Adrenal gland (tissue), 12 donors: ENCODE data around the gene UBXN1. TPM values are rescaled to one million over a fixed set of nuclear protein-coding genes. Genes with fewer than 3 reads are reported as not detected.
"Not testable (repeated sequence)": the region's sequence is repeated elsewhere in the genome, so short reads cannot be mapped to it uniquely, and the experiment has no call there.

ENCODE experiments used
- DNase-seq, 7 donors: peaks; one replicate each; pipeline ENCODE4 v3.0.0-alpha.2; 2019 to 2020
- H3K27ac ChIP-seq, 5 donors: fragments of 200-600 bp; sonication (generic) in 4 of 5; 1 replicate in 3 of 5; 2 replicates in 2 of 5; pipeline versions ENCODE4 v1.5.1 to v1.8.0; 2016 to 2020; ENCODE audit warnings: mild to moderate bottlenecking in 1 of 5
- H3K27me3 ChIP-seq: fragments of 200-600 bp; 2 replicates; pipeline ENCODE4 v1.8.0; 2021
- H3K36me3 ChIP-seq, 2 donors: fragments of 200-600 bp; replicated peaks in 1 of 2; 1 replicate in 1 of 2; 2 replicates in 1 of 2; pipeline versions ENCODE4 v1.5.1 to v1.8.0; 2018 to 2022
- H3K4me1 ChIP-seq, 2 donors: fragments of 200-600 bp; replicated peaks in 1 of 2; 1 replicate in 1 of 2; 2 replicates in 1 of 2; pipeline versions ENCODE4 v1.5.1 to v1.8.0; 2018 to 2021
- H3K4me3 ChIP-seq, 4 donors: fragments of 200-600 bp; sonication (generic) in 3 of 4; one replicate each; pipeline ENCODE4 v1.5.1; 2016 to 2018
- H3K9me3 ChIP-seq, 3 donors: fragments of 200-600 bp; sonication (generic) in 1 of 3; replicated peaks in 1 of 3; 1 replicate in 2 of 3; 2 replicates in 1 of 3; pipeline versions ENCODE4 v1.5.1 to v1.8.0; 2016 to 2021
- POLR2A ChIP-seq, 2 donors: fragments of 450-650 bp; IDR thresholded peaks; one replicate each; pipeline ENCODE4 v1.6.1; 2017; ENCODE audit warnings: antibody characterized with exemption in 2 of 2, mild to moderate bottlenecking in 2 of 2, moderate library complexity in 1 of 2
- WGBS, 4 donors: extraction: QIAGEN DNeasy Blood & Tissue Kit in 2 of 4; methylation state at CpG; one replicate each; pipeline versions ENCODE4 v1.1.5 to v1.1.7; 2013 to 2017; 5-methylcytosine and 5-hydroxymethylcytosine counted together
- intact Hi-C, 2 donors: fragments of 100-400 bp; cut with DNase I; formaldehyde crosslinking; loops; one replicate each; pipeline versions ENCODE4 v1.14.1 to v1.15.0; 2022 to 2023
- polyA plus RNA-seq, 3 donors: library from polyadenylated mRNA; stranded (reverse); fragments of 200-250 nt in 2 of 3; fragments of 350-450 nt in 1 of 3; fragmentation: Illumina TruSeq in 1 of 3; extraction: RNeasy Lipid Tissue Mini Kit (QIAGEN cat#74804) in 1 of 3; gene quantifications; one replicate each; pipeline ENCODE4 v1.2.3, GENCODE V29; 2013 to 2014
- total RNA-seq, 9 donors: library from RNA; depleted of rRNA in 4 of 9; stranded (reverse); fragments of >200 nt in 4 of 9; fragments of 120-200 nt in 1 of 9; fragmentation: NEBNext Ultra II Directional in 1 of 9; extraction: Animal tissue kit (Norgen Biotek cat#: 25700) in 1 of 9; gene quantifications; one replicate each; pipeline versions ENCODE4 v1.1.0 to v1.2.4, GENCODE V29; 2013 to 2023
- TF ChIP-seq, protein P1 (sequence below), 6 experiments: fragments of 450-650 bp in 4 of 6; fragments of 200-600 bp in 2 of 6; sonication (generic) in 1 of 6; IDR thresholded peaks; 1 replicate in 5 of 6; 2 replicates in 1 of 6; pipeline versions ENCODE4 v1.5.1 to v1.8.0; 2016 to 2021; ENCODE audit warnings: antibody characterized with exemption in 6 of 6, mild to moderate bottlenecking in 2 of 6, moderate library complexity in 1 of 6
- donor health status: healthy with polysubstance abuse.
- donor health status: Bipolar disorder and iron deficiency.
- donor health status: DM: yes; HTN: yes; CAD: no.
- donor health status: DM: no; HTN: no; CAD: no.
- donor health status: DM: no; HTN: no; CAD: no.
- donor health status: DM: yes; HTN: yes; CAD: no.

Gene UBXN1
- total and polyA plus RNA-seq, 12 donors, result 81.3 to 308 (median 153) TPM

- no peak for DNase-seq
- Histone ChIP-seq H3K27ac (peak overlapping the region in 1 of 5 donors; percentile 91), H3K4me1 (peaks cover 14 to 31% of the 10 kb centered on the region in 2 donors), H3K4me3 (no peak overlapping the region), H3K27me3 (no peaks in the 10 kb centered on the region), H3K9me3 (no peaks in the 10 kb centered on the region), H3K36me3 (peaks cover 0 to 27% of the 10 kb centered on the region in 2 donors)
- WGBS, 4 donors, result 71 to 79% (median 74%) methylated on average over 15 of the region's 15 CpGs
- intact Hi-C loops, result no loop called here
- no peak for TF ChIP-seq POLR2A (IDR thresholded peaks at IDR 0.05)
- TF ChIP-seq, protein P1, sequence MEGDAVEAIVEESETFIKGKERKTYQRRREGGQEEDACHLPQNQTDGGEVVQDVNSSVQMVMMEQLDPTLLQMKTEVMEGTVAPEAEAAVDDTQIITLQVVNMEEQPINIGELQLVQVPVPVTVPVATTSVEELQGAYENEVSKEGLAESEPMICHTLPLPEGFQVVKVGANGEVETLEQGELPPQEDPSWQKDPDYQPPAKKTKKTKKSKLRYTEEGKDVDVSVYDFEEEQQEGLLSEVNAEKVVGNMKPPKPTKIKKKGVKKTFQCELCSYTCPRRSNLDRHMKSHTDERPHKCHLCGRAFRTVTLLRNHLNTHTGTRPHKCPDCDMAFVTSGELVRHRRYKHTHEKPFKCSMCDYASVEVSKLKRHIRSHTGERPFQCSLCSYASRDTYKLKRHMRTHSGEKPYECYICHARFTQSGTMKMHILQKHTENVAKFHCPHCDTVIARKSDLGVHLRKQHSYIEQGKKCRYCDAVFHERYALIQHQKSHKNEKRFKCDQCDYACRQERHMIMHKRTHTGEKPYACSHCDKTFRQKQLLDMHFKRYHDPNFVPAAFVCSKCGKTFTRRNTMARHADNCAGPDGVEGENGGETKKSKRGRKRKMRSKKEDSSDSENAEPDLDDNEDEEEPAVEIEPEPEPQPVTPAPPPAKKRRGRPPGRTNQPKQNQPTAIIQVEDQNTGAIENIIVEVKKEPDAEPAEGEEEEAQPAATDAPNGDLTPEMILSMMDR (IDR thresholded peaks at IDR 0.05), result no peak
Observed at GRCh38 chr11:62677714-62678113, 1.2 kb downstream of the UBXN1 start.

DNA sequence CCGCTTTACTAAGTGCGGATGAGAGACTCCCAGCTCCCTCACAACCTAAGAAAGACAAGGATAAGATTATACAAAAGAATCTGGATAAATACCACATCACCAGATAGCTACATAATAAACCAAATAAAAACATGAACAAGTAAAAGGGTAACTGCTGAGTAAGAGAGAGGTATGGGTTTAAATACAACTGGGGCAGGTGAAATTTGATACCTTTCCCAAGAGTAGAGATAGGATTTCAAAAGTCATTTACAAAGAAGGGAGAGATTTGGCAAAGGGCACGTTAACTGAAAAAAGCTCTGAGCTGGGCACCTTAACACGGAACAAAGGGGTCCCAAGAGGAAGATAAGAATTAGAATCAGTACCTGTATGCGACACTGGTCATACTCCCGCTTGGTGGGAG is 1.7 kb downstream of the UBXN1 start:
- Histone ChIP-seq H3K9me3 (no peaks in the 10 kb centered on the region), H3K4me3 (no peak overlapping the region), H3K27me3 (no peaks in the 10 kb centered on the region), H3K36me3 (peaks cover 0 to 27% of the 10 kb centered on the region in 2 donors), H3K27ac (no peak overlapping the region), H3K4me1 (peaks cover 17 to 37% of the 10 kb centered on the region in 2 donors)
- 72 to 84% (median 80%) methylated on average over 6 of the region's 6 CpGs for WGBS, 4 donors
- TF ChIP-seq, protein P1 (IDR thresholded peaks at IDR 0.05), result no peak
- TF ChIP-seq POLR2A (IDR thresholded peaks at IDR 0.05), result no peak
- no peak for DNase-seq
- intact Hi-C loops, result no loop called here

DNA sequence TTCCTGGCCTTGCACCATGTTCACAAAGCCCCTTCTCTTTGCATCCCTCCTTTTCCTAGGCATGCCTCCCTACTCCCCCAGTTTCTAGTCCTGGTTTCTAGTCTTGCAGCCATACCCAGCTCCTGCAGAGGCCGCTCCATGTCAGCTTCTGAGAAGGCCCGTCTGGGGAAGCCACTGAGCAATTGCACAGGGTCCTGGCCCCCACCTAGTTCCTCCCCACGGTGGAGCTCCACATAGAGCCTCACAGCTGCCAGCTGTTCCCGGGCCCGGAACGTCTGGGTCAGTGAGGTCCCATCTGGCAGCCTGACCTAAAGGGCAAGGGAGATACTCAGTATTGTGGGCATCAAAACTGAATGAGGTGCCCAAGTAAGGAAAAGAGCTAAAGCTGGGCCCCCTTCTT is 2.2 kb downstream of the UBXN1 start:
- no peak overlapping the region for H3K4me3 ChIP-seq
- no peak overlapping the region for H3K27ac ChIP-seq
- peaks cover 17 to 37% of the 10 kb centered on the region in 2 donors for H3K4me1 ChIP-seq
- no peak for TF ChIP-seq POLR2A (IDR thresholded peaks at IDR 0.05)
- TF ChIP-seq, protein P1 (IDR thresholded peaks at IDR 0.05), result no peak
- no peaks in the 10 kb centered on the region for H3K27me3 ChIP-seq
- H3K36me3 ChIP-seq, result peaks cover 0 to 27% of the 10 kb centered on the region in 2 donors
- no peaks in the 10 kb centered on the region for H3K9me3 ChIP-seq
- intact Hi-C loops, result no loop called here
- WGBS, 4 donors, result 50 to 61% (median 60%) methylated on average over 2 to 6 of the region's 6 CpGs
- no peak for DNase-seq

DNA sequence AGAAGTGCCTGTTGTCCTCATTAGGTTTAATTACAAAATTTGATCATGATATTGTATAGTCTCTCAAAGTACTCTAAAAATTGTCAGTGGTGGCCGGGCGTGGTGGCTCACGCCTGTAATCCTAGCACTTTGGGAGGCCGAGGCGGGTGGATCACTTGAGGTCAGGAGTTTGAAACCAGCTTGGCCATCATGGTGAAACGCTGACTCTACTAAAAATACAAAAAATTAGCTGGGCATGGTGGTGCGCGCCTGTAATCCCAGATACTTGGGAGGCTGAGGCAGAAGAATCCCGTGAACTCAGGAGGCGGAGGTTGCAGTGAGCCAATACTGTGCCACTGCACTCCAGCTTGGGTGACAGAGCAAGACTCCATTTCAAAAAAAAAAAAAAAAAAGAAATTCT is 3.5 kb downstream of the UBXN1 start:
- H3K27me3 ChIP-seq, H3K9me3 ChIP-seq, intact Hi-C loops, DNase-seq, H3K4me3 ChIP-seq, H3K27ac ChIP-seq: not testable (repeated sequence)
- Histone ChIP-seq H3K36me3 (peaks cover 0 to 27% of the 10 kb centered on the region in 2 donors), H3K4me1 (peaks cover 24 to 44% of the 10 kb centered on the region in 2 donors)
- WGBS, 4 donors, result 90 to 94% (median 94%) methylated on average over 10 of the region's 10 CpGs

GRCh38 chr11:62673196-62673525 is 5.7 kb downstream of the UBXN1 start:
- H3K4me1 ChIP-seq, result peaks cover 21 to 48% of the 10 kb centered on the region in 2 donors
- intact Hi-C loops, result no loop called here
- peaks cover 0 to 27% of the 10 kb centered on the region in 2 donors for H3K36me3 ChIP-seq
- H3K27ac ChIP-seq, result peak overlapping the region in 2 of 5 donors; percentile 82 to 91
- H3K27me3 ChIP-seq, result no peaks in the 10 kb centered on the region
- no peak overlapping the region for H3K4me3 ChIP-seq
- DNase-seq, result no peak
- 64 to 83% (median 64%) methylated on average over 2 of the region's 2 CpGs for WGBS, 4 donors
- TF ChIP-seq, protein P1 (IDR thresholded peaks at IDR 0.05), result no peak
- TF ChIP-seq POLR2A (IDR thresholded peaks at IDR 0.05), result no peak
- no peaks in the 10 kb centered on the region for H3K9me3 ChIP-seq
